HepG2 (cell line): ENCODE results near the gene MAPK14. TPM values are rescaled to one million over a fixed set of nuclear protein-coding genes. Genes with fewer than 3 reads are reported as not detected.
A peak's percentile ranks its signal among the peaks of the same experiment; 100 is the strongest.

Experiments used
- ATAC-seq: fragments of 200-7000 bp; cut with Tn5 transposase; 3 replicates; pipeline ENCODE4 v1.9.1; 2020; ENCODE audit warnings: mild to moderate bottlenecking, moderate library complexity
- BruUV-seq: library from RNA; stranded (reverse); fragments of 400-500 nt; replicated peaks from 2 replicates; lab custom pipeline; 2021; lab: Mats Ljungman, UMichigan
- CTCF ChIA-PET: fragments of 300-600 bp; formaldehyde crosslinking; extraction: SDS; loops from one replicate; lab custom pipeline; 2021; ENCODE audit warnings: low total read pairs, inconsistent platforms, low intra/inter-chr PET ratio; lab: Yijun Ruan, JAX
- POLR2A ChIA-PET: fragments of 350-600 bp; sonication (Branson Sonifier 250); formaldehyde crosslinking; loops from one replicate; lab custom pipeline; 2020; ENCODE audit warnings: antibody characterized with exemption, inconsistent platforms; lab: Yijun Ruan, JAX
- DNase-seq: peaks from one replicate; pipeline ENCODE4 v3.0.0-alpha.2; 2015; ENCODE audit warnings: low spot score
- FAIRE-seq: peaks from 3 replicates; lab custom pipeline; 2011; peaks lifted over from hg19 to GRCh38; lab: Jason Lieb, UNC
- H2AFZ ChIP-seq: one replicate; pipeline ENCODE4 v1.6.1; 2011; ENCODE audit warnings: low read length, inconsistent platforms
- H3K27ac ChIP-seq: fragments of 300-600 bp; 3 replicates; pipeline ENCODE4 v1.8.0; 2011; ENCODE audit warnings: mixed run types, mild to moderate bottlenecking, mixed read lengths, low read length, inconsistent platforms; ENCODE audit not compliant: insufficient read depth; ENCODE audit errors: extremely low read length
- H3K27me3 ChIP-seq, 2 experiments: fragments of 200-600 bp in 1 of 2; 2 replicates in 1 of 2; 3 replicates in 1 of 2; pipeline versions ENCODE4 v1.6.0 to v1.8.0; 2011; ENCODE audit warnings: low read length in 2 of 2, mild to moderate bottlenecking in 2 of 2, moderate library complexity in 2 of 2, inconsistent platforms in 1 of 2; ENCODE audit not compliant: insufficient read depth in 2 of 2, control insufficient read depth in 1 of 2
- H3K36me3 ChIP-seq, 2 experiments: fragments of 200-600 bp in 1 of 2; replicated peaks in 1 of 2; 2 replicates in 1 of 2; 3 replicates in 1 of 2; pipeline versions ENCODE4 v1.5.1 to v1.8.0; 2011; ENCODE audit warnings: low read length in 2 of 2, inconsistent platforms in 1 of 2; ENCODE audit not compliant: insufficient read depth in 2 of 2, control insufficient read depth in 1 of 2
- H3K4me1 ChIP-seq: 2 replicates; pipeline ENCODE4 v1.5.1; 2012; ENCODE audit warnings: low read length, inconsistent platforms; ENCODE audit not compliant: insufficient read depth
- H3K4me2 ChIP-seq: 2 replicates; pipeline ENCODE4 v1.6.0; 2011; ENCODE audit warnings: low read depth, low read length, inconsistent platforms
- H3K4me3 ChIP-seq, 3 experiments: fragments of 200-600 bp in 1 of 3; sonication (generic), shearing (Covaris generic) in 1 of 3; replicated peaks in 1 of 3; 2 replicates each; pipeline ENCODE4 v1.5.1; 2011 to 2016; ENCODE audit warnings: low read length in 3 of 3, inconsistent platforms in 2 of 3, low read depth in 2 of 3, mild to moderate bottlenecking in 2 of 3, control low read depth in 1 of 3, mixed read lengths in 1 of 3; ENCODE audit not compliant: insufficient read depth in 1 of 3
- H3K79me2 ChIP-seq: one replicate; pipeline ENCODE4 v1.6.1; 2011; ENCODE audit warnings: low read length, inconsistent platforms; ENCODE audit not compliant: insufficient read depth
- H3K9ac ChIP-seq: 2 replicates; pipeline ENCODE4 v1.6.0; 2011; ENCODE audit warnings: mild to moderate bottlenecking, low read depth, low read length, inconsistent platforms; ENCODE audit not compliant: insufficient read depth
- H3K9me3 ChIP-seq: 2 replicates; pipeline ENCODE4 v1.5.1; 2012; ENCODE audit warnings: mild to moderate bottlenecking, low read length
- H4K20me1 ChIP-seq: 2 replicates; pipeline ENCODE4 v1.6.0; 2011; ENCODE audit warnings: inconsistent platforms, mild to moderate bottlenecking, low read length, moderate library complexity; ENCODE audit not compliant: insufficient read depth
- AGO1 ChIP-seq: fragments of 200-400 bp; formaldehyde crosslinking; IDR thresholded peaks from 2 replicates; pipeline ENCODE4 v1.6.1; 2017; ENCODE audit warnings: mild to moderate bottlenecking, low read depth, low read length, moderate library complexity; ENCODE audit not compliant: poor library complexity, severe bottlenecking
- ATF7-NPFF ChIP-seq: sonication (generic); formaldehyde crosslinking; IDR thresholded peaks from 2 replicates; pipeline ENCODE4 v1.8.1; 2023; ENCODE audit warnings: mild to moderate bottlenecking, low read depth, missing genetic modification reagents, moderate library complexity
- BCL6 ChIP-seq: IDR thresholded peaks from 2 replicates; pipeline ENCODE4 v1.6.1; 2016; ENCODE audit warnings: missing genetic modification reagents, missing compliant biosample characterization
- CEBPB ChIP-seq: IDR thresholded peaks from 2 replicates; pipeline ENCODE4 v1.6.1; 2011; ENCODE audit warnings: low read depth, low read length, improper control_type of control experiment, borderline replicate concordance
- CEBPG ChIP-seq: IDR thresholded peaks from 2 replicates; pipeline ENCODE4 v1.6.1; 2016
- POLR2G ChIP-seq: fragments of 200-400 bp; formaldehyde crosslinking; IDR thresholded peaks from 2 replicates; pipeline ENCODE4 v1.6.1; 2018; ENCODE audit warnings: mild to moderate bottlenecking, low read depth, low read length, moderate library complexity
- SRSF4 ChIP-seq: fragments of 200-400 bp; formaldehyde crosslinking; IDR thresholded peaks from one replicate; pipeline ENCODE4 v1.6.1; 2018; ENCODE audit warnings: mild to moderate bottlenecking, low read depth, low read length, moderate library complexity; ENCODE audit not compliant: poor library complexity, severe bottlenecking
- SRY ChIP-seq: sonication (generic); formaldehyde crosslinking; IDR thresholded peaks from 2 replicates; pipeline ENCODE4 v1.8.0; 2022; ENCODE audit warnings: mild to moderate bottlenecking, missing genetic modification reagents
- ZBTB8A ChIP-seq: sonication (generic); formaldehyde crosslinking; IDR thresholded peaks from 2 replicates; pipeline ENCODE4 v1.4.0; 2020; ENCODE audit warnings: mild to moderate bottlenecking, low read depth, missing genetic modification reagents, borderline replicate concordance
- ZNF589 ChIP-seq: sonication (generic); formaldehyde crosslinking; conservative IDR thresholded peaks from 2 replicates; pipeline ENCODE4 v1.8.0; 2022; ENCODE audit warnings: mild to moderate bottlenecking, moderate library complexity, missing genetic modification reagents
- ZNF629 ChIP-seq: sonication (generic); formaldehyde crosslinking; conservative IDR thresholded peaks from 2 replicates; pipeline ENCODE4 v1.5.0; 2020; ENCODE audit warnings: missing genetic modification reagents
- WGBS: methylation state at CpG from one replicate; pipeline ENCODE4 v1.1.6; 2017; ENCODE audit warnings: low lambda C conversion rate; 5-methylcytosine and 5-hydroxymethylcytosine counted together
- in situ Hi-C: cut with HindIII; loops from 2 replicates; pipeline ENCODE4 v1.10.0; 2017; ENCODE audit warnings: low pct_unique_long_range_greater_than_20kb; ENCODE audit not compliant: extremely low pct_ligation_motif_present
- intact Hi-C: fragments of 100-400 bp; cut with micrococcal nuclease; formaldehyde crosslinking; loops from one replicate; pipeline ENCODE4 v1.10.0; 2022; ENCODE audit not compliant: unreplicated experiment
- polyA plus RNA-seq, 8 experiments: library from polyadenylated mRNA; depleted of rRNA in 3 of 8; stranded (reverse) in 7 of 8; unstranded in 1 of 8; fragments of >200 nt; fragmentation: Illumina TruSeq in 4 of 8; extraction: Trizol in 4 of 8; gene quantifications; 2 replicates each; pipeline versions ENCODE4 v1.2.1 to v1.2.3, GENCODE V29; 2011 to 2016; ENCODE audit warnings: low read depth in 4 of 8, missing spikeins in 1 of 8, mixed read lengths in 1 of 8; ENCODE audit not compliant: insufficient read depth in 1 of 8
- total RNA-seq, 5 experiments: library from RNA; depleted of rRNA; stranded (reverse); fragments of >200 nt; fragmentation: Illumina TruSeq; extraction: Trizol; gene quantifications; 2 replicates each; pipeline ENCODE4 v1.2.3, GENCODE V29; 2016; ENCODE audit warnings: low read depth in 1 of 5

MAPK14 gene
- total and polyA plus RNA-seq, 2 of the 13 experiments (the other 11 are each of a cell fraction or from before 2014, with no cell fraction given): 66.3 to 67.3 TPM

DNA sequence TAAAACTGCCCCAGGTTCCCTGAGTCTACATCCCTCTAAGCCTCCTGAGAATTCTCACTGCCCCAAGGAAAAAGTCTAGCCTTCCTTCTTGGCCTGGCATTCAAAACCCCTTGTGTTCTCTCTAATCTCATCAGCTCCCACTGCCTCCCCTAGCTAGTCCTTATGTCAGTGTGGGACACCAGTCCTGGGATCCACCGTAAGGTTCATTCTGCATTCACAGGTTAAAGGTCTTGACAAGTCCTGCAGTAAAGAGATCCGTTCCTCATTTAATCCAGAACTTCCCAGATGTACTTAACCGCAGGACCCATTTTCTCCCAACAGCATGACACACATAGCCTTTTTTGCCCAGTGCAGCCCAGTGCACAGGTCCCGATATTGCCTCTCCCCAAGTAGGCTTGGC lies 114.4 kb downstream of the MAPK14 start:
- Histone ChIP-seq H3K27me3 (no peaks in the 10 kb centered on the region), H4K20me1 (no peaks in the 10 kb centered on the region), H3K4me2 (no peak overlapping the region), H3K27ac (no peak overlapping the region), H3K4me1 (peaks cover 2% of the 10 kb centered on the region), H3K36me3 (peaks cover 16 to 26% of the 10 kb centered on the region in 2 experiments; a peak in 4 of 5 replicates), H3K79me2 (no peaks in the 10 kb centered on the region), H3K9ac (no peak overlapping the region), H2AFZ (no peak overlapping the region), H3K9me3 (no peaks in the 10 kb centered on the region), H3K4me3 (no peak overlapping the region)
- in situ Hi-C loops: no loop called here
- intact Hi-C loops: no loop called here
- ATAC-seq (no peak), DNase-seq (no peak), FAIRE-seq (no peak)
- POLR2A ChIA-PET: interaction anchor here (3.7 kb wide), 1 partner anchor 11 kb away, joined by 23 read pairs; the partner anchor contains the start of gene MAPK13
- CTCF ChIA-PET: no interaction called here
- no peak for TF ChIP-seq SRY (CRISPR knock-in tag)
- TF ChIP-seq ZBTB8A (CRISPR knock-in tag): no peak
- no peak for TF ChIP-seq SRSF4
- no peak for TF ChIP-seq ZNF589
- 0 out of 2 replicates have a peak, but pooled peaks have one; percentile 11 for TF ChIP-seq POLR2G
- TF ChIP-seq BCL6: no peak
- no TSS peak for BruUV-seq
- 95% methylated on average over 4 of the region's 4 CpGs for WGBS

DNA sequence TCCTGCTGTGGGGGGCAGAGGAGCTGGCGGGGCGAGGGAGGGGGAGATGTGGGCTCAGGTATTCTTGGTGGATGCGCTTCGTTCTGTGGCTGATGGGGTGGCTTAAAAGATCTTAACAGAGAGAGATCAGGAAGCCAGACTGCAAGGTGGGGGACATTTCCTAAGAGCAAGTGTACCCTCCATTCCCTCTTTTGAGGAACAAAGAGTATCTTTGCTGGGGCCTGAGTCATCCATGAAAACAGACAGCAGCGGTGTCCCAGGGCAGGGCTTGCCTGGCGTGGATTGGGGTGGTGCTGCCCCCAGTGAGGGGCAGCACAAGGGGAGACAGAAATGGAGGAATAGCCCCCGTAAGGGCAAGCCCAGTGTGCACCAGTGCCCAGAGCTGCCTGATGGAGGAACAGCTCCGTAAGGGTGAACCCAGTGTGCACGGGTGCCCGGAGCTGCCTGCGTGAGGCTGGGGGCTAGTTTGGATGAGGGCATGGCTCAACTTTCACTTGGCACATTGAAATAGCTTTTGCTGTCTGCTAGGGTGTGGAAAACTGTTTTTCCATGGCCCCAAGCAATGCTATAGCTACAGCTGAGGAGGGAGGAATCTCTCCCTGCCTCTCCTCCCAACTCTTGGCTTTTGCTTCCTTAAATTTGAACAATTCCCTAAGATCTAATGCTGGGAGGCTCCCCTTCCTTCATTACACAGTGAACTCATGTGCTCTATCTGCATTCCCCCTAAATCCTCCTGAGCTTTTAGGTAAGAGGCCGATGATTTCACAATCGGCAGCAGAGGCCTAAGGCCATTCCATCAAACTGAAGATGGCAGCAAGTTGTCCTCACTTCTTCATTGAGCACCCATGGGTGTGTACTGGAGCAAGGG lies 115.6 kb downstream of the MAPK14 start:
- Histone ChIP-seq H3K4me3 (no peak overlapping the region), H3K27me3 (no peaks in the 10 kb centered on the region), H4K20me1 (no peaks in the 10 kb centered on the region), H3K4me1 (peaks cover 11% of the 10 kb centered on the region), H3K9ac (no peak overlapping the region), H3K36me3 (peaks cover 12 to 22% of the 10 kb centered on the region in 2 experiments; a peak in 4 of 5 replicates), H3K4me2 (no peak overlapping the region), H3K27ac (no peak overlapping the region), H3K9me3 (no peaks in the 10 kb centered on the region), H2AFZ (no peak overlapping the region), H3K79me2 (no peaks in the 10 kb centered on the region)
- ChIA-PET CTCF (no interaction called here), POLR2A (interaction anchor here (6.1 kb wide), 1 partner anchor 11 kb away, joined by 45 read pairs; the partner anchor contains the start of gene MAPK13)
- WGBS: 86% methylated on average over 13 of the region's 13 CpGs
- no peak for ATAC-seq
- in situ Hi-C loops (no loop called here), intact Hi-C loops (no loop called here)
- no peak for DNase-seq
- TF ChIP-seq CEBPG (CRISPR knock-in tag) (0 out of 2 replicates have a peak, but pooled peaks have one; percentile 33), AGO1 (peak; percentile 40), ZNF629 (CRISPR knock-in tag) (no peak), ATF7-NPFF (no peak), CEBPB (peak; percentile 78)
- no TSS peak for BruUV-seq
- FAIRE-seq: no peak
